GM06990 (cell line): ENCODE data around the gene PDZRN4.
"Not testable (repeated sequence)": the region's sequence is repeated elsewhere in the genome, so short reads cannot be mapped to it uniquely, and the experiment has no call there.

Experiments used
- DNase-seq: peaks from one replicate; pipeline ENCODE4 v3.0.0-alpha.2; 2011; ENCODE audit not compliant: insufficient read length; ENCODE audit errors: extremely low read depth
- H3K27me3 ChIP-seq: replicated peaks from 2 replicates; pipeline ENCODE4 v1.6.0; 2011; ENCODE audit warnings: low read length; ENCODE audit not compliant: control insufficient read depth, insufficient read depth
- H3K36me3 ChIP-seq: 2 replicates; pipeline ENCODE4 v1.5.1; 2011; ENCODE audit warnings: low read length; ENCODE audit not compliant: control insufficient read depth, insufficient read depth
- H3K4me3 ChIP-seq: replicated peaks from 2 replicates; pipeline ENCODE4 v1.5.1; 2011; ENCODE audit warnings: low read depth, mild to moderate bottlenecking, control low read depth, low read length
- TF ChIP-seq, protein P1 (sequence below): IDR thresholded peaks from 2 replicates; pipeline ENCODE4 v1.5.1; 2011; ENCODE audit warnings: low read length, control low read depth, mild to moderate bottlenecking, inconsistent platforms; ENCODE audit not compliant: insufficient read depth, poor library complexity, severe bottlenecking

Gene PDZRN4

DNA sequence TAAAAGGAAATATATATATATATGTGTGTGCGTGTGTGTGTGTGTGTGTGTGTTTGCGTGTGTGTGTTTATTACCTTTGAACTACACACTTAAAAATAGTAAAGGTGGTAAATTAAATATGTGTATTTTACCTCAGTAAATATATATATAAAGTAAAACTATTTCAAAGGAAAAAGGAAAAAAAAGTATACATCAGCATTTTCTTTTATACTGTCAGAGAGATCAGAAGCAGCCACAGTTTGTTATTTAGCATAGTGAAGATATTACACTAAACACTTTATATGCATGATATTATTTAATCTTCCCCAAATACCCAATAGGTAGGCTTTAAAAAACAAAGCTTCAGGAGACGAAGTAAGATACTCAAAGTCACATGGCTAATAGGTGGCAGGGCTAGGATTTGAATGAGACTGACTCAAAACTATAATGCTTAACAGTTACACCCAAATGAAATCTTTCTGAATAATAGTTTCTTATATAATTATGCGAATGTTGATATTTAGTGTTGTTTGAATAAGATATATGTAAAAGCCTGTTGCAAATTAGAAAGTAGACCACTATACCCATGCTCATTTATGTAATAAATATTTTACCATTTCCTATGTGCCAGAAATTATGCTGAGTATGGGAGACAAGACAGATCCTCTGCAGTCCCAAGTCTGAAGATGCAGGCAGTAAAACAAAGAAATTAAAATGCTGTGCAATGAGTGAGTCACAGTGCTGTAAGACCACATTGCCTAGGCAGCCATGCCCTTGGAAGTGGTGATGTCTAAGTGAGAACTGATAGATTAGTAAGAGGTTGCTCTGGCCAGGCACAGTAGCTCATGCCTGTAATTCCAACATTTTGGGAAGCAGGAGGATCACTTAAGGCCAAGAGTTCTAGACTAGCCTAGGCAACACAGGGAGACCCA lies 66.1 kb downstream of the PDZRN4 start:
- TF ChIP-seq, protein P1, sequence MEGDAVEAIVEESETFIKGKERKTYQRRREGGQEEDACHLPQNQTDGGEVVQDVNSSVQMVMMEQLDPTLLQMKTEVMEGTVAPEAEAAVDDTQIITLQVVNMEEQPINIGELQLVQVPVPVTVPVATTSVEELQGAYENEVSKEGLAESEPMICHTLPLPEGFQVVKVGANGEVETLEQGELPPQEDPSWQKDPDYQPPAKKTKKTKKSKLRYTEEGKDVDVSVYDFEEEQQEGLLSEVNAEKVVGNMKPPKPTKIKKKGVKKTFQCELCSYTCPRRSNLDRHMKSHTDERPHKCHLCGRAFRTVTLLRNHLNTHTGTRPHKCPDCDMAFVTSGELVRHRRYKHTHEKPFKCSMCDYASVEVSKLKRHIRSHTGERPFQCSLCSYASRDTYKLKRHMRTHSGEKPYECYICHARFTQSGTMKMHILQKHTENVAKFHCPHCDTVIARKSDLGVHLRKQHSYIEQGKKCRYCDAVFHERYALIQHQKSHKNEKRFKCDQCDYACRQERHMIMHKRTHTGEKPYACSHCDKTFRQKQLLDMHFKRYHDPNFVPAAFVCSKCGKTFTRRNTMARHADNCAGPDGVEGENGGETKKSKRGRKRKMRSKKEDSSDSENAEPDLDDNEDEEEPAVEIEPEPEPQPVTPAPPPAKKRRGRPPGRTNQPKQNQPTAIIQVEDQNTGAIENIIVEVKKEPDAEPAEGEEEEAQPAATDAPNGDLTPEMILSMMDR = no peak
- H3K4me3 ChIP-seq = no peak overlapping the region
- DNase-seq = no peak
- H3K36me3 ChIP-seq = no peaks in the 10 kb centered on the region
- H3K27me3 ChIP-seq = no peaks in the 10 kb centered on the region

DNA sequence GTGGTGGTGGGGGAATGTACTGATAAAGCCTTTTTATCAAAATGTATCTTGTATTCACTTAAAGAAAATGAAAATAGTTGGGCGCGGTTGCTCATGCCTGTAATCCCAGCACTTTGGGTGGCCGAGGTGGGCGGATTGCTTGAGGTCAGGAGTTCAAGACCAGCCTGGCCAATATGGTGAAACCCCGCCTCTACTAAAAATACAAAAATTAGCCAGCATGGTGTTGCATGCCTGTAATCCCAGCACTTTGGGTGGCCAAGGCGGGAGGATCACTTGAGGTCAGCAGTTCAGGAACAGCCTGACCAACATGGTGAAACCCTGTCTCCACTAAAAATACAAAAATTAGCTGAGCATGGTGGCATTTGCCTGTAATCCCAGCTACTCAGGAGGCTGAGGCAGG lies 75.1 kb downstream of the PDZRN4 start:
- H3K4me3 ChIP-seq, DNase-seq, H3K36me3 ChIP-seq, H3K27me3 ChIP-seq: not testable (repeated sequence)

DNA sequence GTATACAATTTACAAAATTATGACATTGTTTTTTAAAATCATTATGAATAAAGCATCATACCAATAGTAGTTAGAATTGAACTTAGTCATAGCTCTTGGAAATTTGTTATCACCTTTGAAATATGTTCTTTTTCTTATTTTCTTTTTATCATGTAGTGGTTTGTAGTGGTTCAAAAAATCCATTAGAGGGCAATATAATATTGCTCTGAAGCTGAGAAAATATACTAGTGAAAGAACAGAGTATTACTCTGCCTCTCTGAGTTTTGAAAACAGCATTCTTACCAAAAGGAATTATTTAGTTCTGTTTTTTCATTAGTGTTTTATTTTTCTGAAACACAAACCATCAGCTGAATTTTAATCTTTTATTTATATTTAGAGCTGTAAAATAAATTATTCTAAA lies 76.2 kb downstream of the PDZRN4 start:
- TF ChIP-seq, protein P1 = peak; percentile 20
- H3K27me3 ChIP-seq = no peaks in the 10 kb centered on the region
- no peak overlapping the region for H3K4me3 ChIP-seq
- no peak for DNase-seq
- H3K36me3 ChIP-seq = no peaks in the 10 kb centered on the region

DNA sequence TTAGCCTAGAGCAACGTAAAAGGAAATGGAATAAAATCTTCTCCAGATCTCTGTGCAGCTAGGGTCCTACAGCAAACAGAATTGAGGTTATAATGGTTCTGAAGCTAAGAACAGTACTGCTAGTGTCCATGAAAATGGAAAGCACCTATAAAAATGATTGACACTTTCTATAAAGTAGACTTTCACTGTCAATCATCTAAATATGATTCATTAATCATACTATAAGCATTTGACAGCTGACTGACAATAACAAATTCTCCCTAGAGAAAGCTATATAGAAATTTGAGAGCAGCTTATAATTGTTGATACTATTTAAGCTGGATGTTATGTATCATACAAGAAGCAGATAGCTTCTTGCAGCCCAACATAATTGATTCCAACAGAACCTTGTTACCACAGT lies 80.9 kb downstream of the PDZRN4 start:
- no peaks in the 10 kb centered on the region for H3K27me3 ChIP-seq
- DNase-seq = no peak
- TF ChIP-seq, protein P1 = no peak
- H3K36me3 ChIP-seq = no peaks in the 10 kb centered on the region
- H3K4me3 ChIP-seq = no peak overlapping the region

DNA sequence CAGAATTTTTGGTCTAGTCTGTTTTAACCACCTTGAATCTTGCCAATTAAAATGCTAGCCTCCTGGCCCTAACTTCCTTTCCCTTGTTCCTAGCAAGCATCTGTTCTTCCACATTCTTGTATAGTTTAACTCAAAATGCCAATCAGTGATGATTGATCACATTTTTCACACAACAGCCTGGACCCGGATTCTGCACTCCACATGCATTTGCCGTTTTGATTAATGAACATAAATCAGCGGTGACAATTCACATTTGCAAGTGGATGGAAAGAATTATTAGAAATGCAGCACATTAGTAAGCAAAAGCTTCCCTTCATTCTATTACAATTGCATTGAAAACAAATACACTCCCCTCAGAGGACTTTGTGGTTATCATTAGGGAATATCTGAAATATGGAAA lies 83.4 kb downstream of the PDZRN4 start:
- TF ChIP-seq, protein P1 = no peak
- no peaks in the 10 kb centered on the region for H3K27me3 ChIP-seq
- no peaks in the 10 kb centered on the region for H3K36me3 ChIP-seq
- H3K4me3 ChIP-seq = no peak overlapping the region
- DNase-seq = no peak

DNA sequence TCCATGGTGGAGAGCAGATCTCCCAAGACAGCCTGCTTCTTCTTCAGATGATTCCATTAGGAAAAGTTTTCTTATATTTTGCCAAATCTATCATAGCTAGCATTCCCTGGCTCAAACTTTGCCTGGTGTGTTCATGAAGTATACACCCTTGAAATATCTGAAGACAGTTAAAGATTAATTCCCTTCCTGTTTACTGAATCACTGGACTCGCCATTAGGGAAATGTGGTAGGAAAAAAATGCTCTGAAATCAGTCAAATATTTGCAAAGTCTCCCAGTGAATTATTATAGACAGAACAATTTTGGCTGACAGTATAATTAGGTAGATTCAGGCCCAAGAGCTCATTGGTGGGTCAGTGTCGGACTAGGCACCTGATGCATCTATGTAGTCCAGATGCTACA lies 86.5 kb downstream of the PDZRN4 start:
- Histone ChIP-seq H3K4me3 (no peak overlapping the region), H3K27me3 (no peaks in the 10 kb centered on the region), H3K36me3 (no peaks in the 10 kb centered on the region)
- no peak for DNase-seq
- TF ChIP-seq, protein P1 = no peak
